Urothelium cell line (cell line): ENCODE results near the gene GALNT9.
"Not testable (repeated sequence)": the region's sequence is repeated elsewhere in the genome, so short reads cannot be mapped to it uniquely, and the experiment has no call there.

Experiments
- DNase-seq: peaks from one replicate; pipeline ENCODE4 v3.0.0; 2011; ENCODE audit warnings: low spot score, mixed read lengths
- FAIRE-seq: peaks from 2 replicates; lab custom pipeline; 2011; peaks lifted over from hg19 to GRCh38; lab: Jason Lieb, UNC

Gene GALNT9

DNA sequence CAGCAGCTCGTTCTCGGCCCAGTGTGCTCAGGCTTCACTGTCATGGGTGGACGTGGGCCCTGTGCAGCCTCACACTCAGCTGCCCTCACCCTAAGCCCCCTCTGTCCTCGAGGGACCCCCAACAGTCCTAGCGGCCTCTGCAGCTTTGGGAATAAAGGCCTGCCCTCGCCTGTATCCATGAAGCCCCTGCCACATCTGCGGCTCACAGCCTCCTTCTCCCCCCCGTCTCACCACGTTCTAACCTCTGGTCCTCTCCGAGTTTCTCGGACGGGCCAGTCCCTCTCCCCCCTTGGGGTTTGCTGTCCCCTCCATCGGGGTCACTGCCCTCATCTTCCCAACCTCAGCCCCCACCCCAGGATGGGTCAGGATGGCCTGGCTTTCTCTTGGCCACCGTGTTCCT is 30.2 kb upstream of the GALNT9 start:
- FAIRE-seq (no peak), DNase-seq (no peak)

DNA sequence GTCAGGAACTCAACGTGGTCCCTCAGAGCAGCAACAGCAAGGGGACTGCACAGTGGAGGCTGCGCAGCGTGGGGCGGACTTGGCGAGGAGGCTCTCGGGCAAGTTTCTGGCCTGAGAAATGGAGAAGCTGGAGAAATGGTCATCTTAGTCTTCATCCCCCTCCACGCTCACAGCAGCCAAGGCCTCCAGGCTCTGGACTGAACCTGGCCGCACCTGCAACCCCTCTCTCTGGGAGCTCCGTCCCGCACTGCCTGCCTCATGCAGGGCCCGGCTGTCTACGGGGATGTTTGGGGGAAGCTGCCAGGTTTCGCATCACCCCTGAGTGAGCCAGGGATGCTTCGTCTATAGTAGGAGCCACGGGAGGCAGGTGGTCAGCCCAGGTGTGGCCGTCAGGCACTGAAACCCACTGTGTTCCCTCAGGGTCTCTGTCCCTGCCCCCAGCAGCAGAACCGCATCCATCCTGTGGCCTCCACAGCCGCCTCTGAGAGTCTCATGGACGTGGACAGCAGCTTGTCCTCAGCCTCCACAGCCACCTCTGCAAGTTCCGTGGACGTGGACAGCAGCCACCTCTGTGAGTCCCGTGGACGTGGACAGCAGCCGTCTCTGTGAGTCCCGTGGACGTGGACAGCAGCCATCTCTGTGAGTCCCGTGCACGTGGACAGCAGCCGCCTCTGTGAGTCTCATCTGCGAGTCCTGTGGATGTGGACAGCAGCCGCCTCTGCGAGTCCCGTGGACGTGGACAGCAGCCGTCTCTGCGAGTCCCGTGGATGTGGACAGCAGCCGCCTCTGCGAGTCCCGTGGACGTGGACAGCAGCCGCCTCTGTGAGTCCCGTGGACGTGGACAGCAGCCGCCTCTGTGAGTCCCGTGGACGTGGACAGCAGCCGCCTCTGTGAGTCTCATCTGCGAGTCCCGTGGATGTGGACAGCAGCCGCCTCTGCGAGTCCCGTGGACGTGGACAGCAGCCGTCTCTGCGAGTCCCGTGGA is 29.1 kb upstream of the GALNT9 start:
- DNase-seq, FAIRE-seq: not testable (repeated sequence)

DNA sequence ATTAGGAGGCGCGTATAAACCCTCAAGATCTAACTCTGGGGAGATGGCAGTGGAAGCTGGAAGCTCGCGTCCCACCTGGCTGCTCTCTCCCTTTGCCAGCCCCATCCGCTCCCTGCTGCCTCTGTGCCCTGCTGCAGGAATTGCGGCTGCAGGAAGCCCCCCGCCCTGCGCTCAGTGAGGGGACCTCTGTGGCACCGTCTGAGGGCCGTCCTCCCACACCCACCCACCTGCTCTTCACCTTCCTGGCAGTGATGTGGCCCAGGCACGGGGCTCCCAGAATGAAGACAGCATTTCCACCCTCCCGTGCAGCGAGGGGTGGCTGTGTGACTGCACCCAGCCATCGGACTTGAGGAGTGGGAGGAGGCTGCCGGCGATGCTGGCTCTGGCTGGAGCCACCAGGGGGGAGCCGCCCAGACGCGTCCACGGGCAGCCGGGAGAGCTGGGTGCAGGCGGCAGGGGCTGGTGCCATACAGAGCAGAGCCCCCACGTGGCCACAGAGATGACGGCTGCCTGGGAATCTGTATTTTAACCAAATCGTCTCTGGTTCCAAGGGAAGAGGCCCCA is 28.3 kb upstream of the GALNT9 start:
- FAIRE-seq (no peak), DNase-seq (no peak)

DNA sequence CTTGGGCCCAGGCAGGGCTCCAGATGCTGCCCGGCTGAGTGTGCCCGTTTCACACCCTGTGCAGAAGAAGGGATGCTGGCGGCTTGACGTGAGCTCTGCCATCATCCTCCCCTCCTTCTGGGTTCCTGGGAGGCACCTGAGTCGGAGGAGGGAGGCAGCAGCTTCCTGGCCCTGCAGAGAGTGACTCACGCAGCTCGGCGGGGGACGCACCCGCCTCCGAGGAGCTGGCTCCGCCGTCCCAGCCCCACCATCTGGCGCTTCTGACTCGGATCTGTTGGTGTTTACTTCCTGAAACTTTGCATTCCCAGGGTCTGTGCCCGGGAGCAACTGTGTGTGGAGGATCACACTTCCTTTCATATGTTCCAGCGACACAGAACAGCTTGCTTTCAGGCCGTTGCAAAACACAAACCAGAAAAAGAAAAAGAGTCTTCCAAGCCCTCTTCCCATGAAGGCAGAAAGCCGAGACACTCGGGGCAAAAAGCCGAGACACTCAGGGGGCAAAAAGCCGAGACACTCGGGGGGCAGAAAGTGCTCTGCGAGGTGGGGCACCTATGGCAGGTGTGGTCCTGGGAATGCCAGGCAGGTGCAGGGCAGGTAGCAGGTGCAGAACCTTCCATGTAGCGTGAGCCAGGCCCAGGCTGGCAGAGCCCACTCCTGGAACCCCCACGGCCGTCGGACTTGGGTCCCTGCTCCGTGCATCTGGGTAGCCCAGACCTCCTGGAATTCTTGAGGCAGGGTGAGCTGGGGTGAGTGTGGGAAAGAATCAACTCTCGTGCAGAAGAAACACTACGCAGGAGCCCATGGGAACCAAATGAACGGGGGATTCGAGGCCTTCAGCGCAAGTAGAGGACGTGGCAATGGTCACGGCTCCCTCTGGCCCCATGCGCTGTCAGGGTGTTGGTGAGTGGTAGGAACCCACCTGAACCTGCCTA is 27.6 kb upstream of the GALNT9 start:
- peak; percentile 91 for DNase-seq
- FAIRE-seq, result peak; percentile 17

DNA sequence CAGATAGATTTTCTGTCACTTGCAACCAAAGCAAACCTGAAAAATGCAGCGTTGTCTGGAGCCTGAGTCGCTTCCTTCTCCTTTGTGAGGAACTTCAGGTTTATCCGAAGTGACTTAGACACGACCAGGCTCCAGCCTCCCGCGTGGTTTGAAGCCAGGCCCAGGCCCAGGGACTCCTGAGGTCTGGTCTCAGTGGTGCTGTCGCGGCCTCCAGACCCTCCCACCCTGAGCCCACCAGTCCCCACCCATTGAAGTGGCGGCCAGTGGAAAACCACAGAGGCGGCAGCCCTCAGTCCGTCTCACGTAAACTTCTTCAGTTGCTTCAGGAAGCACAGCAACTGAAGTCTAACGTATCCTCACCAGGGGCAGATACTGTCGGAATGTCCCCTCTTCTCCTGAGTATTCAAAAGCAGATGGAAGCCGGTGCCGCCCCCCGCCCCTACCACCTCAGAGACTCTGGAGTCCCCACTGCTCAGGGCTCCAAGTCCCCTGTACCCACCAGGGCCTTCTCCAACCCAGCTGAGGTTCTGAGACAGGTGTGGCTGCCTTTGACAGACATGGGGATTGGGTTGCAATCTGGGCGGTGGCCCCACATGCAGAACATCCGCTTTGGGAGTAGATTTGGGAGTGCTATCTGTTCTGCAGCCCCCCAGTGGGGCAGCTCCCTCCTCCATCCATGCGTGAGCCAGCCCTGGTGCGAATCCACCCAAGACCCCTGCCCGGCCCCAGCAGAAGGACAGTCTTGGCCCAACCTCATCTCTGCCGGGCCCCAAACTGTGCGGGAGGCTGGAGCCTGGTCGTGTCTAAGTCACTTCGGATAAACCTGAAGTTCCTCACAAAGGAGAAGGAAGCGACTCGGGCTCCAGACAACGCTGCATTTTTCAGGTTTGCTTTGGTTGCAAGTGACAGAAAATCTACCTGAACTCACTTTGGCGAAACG is 26.6 kb upstream of the GALNT9 start:
- DNase-seq, result no peak

DNA sequence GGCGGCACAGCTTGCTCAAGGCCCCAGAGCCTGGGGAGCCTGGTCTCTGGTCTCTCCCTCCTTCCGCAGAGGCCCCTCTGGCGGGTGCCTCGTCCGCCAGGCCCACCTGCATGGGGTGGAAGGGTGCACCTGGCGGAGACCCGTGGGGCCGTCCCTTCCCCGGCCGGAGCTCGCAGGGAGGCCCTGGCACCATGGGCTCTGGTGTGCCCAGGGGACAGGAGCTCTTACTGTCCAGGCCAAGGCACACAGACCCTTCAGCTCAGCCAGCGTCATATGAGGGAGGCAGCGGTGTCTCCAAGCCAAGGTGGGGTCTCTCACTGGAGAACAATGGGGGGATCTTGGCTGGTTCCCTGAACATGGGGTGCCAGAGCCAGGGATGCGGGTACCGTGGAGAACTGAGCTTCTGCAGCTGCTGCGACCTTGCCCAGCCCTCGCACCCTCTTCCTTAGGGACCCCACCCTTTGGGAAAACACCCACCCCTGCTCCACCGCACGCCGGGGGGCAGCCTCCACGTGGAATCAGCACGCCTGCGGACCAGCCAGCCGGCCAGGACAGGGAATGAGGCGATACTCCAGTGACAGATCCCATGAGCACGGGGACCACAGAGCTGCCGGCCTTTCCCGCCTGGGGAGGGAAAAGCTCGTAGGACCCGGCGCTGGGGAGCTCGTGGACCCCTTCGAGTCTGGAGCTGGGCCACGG is 25.7 kb upstream of the GALNT9 start:
- FAIRE-seq, result no peak
- no peak for DNase-seq

More for the DNA sequence above, 26.6 kb upstream of the GALNT9 start:
- no peak for FAIRE-seq

DNA sequence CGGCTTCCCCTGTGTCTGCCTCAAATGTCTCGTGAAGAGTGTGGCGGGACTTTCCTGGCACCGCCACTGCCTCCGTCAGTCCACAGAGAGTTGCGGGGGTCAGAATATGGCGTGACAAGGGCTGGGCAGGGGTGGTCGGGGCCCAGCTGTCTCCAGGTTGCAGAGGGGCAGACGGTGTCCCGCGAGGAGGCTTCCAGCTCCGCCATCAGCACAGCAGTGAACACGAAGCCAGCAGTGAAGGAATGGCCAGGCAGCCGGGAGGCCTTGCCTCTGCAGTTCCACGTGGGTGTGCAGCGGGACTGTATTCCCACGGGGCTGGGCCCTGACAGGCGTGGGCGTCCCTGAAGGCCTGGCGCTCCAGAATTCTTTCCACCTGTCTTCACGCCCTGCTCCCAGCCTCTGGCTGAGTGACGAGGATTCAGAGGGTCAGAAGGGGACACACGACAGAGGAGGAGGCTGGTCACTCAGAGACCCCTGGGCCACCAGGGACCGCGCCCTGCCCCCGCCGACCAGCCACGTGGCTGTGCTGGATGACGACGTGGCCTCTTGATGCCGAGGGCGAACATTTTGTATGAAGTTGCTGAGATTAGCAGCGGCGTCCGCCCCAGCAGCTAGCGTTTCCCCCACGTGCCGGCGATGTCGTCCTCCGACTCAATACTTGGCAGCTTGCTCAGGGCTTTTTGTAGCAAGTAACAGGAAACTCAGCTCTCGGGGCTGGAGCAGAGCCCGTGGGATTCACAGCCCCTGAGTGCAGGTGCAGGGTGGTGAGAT is 25.0 kb upstream of the GALNT9 start:
- FAIRE-seq (no peak), DNase-seq (no peak)

DNA sequence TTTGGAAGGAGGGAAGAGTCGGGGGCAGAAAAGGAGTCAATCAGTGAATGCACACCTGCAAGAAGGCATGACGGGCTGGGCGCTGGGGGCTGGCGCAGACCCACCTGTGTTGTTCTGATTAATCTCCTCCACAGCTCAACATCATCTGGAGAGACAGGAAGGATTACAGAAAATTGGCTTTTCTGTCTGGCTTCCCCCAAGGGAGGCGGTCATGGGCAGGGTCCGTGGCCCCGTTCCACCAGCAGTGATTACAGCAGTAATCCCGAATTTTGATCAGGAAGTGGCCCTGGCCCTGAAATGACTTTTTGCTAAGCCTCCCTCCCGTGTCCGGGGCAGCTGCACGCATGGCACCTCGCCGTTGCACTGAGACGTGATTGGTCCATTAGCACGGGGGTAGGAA is 24.4 kb upstream of the GALNT9 start:
- FAIRE-seq, result no peak

DNA sequence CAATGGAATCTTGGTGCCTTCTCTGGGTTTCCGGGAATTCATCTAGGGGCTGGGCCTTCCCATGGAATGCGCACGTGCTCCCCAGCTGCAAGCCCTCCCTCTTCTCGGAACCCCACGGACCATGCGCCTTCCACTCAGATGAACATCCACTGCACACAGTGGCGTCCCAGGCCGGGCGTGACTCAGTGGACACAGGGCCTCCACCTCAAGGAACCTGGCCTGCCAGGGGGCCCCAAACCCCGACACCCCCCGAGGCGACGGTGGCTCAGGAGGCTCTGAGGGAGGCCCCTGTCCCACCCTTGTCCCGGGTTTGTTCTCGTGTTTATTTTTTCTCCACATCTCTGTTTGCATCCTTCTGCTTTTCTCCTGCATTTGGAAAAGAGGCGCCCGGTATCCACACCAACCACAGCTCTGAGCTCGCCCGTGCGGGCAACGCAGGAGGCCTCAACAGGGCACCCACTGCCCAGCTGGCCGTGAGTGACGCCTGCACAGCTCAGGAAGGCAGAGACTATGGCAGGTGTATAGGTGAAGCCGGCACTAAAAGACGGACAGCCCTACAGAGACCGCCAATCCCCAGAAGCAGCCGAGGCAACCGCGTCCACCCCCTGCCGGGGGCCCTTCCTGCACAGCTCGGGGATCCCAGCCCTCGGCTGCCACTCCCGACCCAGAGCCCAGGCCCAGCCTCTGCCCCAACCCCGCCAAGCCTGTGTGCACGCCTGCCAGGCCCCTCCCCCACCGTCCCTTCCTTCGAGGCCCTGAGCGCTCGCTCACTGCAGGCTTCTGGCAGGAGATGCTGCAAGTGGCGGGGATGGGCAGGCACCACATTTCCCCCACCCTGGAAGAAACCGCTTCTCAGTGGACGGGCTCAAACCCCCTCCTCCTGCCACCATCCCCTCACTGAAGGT is 23.8 kb upstream of the GALNT9 start:
- DNase-seq, result no peak

More for the DNA sequence above, 24.4 kb upstream of the GALNT9 start:
- no peak for DNase-seq

DNA sequence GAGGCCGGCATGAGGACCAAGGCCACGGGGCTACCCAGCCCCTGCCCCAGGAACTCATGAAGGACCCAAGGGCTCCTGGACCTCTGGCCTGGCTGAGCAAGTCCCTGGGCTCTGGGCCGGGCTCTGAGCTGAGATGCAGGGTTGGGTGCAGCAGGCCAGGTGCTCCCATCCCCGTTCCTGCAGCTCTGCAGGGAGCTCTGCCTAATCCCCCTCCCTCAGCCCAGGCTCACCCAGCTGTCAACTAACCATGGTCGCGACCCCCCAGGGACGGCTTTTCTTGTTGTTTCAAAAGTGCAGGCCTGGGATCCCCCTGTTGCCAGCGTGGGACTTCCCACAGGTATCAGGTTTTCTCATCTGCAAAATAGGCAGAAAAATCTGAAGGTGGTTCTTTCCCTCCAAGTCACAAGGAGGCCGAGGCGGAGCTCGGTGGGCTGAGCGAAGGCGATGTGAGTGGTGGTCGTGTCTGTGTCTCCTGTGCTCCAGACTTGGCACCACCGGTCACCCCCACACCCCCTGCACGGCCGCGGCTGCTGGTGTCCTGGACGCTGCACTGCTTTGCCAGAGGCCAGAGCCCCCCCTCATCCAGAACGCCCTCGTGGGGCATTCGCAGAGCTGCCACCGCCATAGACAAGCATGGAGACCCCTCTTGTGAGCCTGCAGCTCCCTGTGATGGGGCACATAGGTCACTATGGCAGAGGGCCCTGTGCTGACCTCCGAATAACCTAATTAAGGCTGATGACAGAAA is 22.5 kb upstream of the GALNT9 start:
- FAIRE-seq (no peak), DNase-seq (no peak)

More for the DNA sequence above, 23.8 kb upstream of the GALNT9 start:
- no peak for FAIRE-seq

DNA sequence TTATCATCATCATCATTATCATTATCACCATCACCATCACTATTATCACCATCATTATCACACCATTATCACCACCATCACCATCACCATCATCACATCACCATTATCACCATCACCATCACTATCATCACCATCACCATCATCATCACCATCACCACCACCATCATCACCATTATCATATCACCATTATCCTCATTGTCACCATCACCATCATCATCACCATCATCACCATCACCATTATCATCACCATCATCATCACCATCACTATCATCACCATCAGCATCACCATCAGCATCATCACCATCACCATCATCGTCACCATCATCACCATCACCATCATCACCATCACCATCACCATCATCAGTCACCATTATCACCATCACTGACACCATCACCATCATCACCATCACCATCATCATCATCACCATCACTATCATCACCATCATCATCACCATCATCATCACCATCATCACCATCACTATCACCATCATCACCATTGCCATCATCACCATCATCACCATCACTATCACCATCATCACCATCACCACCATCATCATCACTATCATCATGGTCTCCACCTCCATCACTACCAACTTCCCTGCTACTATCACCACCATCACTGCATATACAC is 20.2 kb upstream of the GALNT9 start:
- peak; percentile 100 for FAIRE-seq
- no peak for DNase-seq

DNA sequence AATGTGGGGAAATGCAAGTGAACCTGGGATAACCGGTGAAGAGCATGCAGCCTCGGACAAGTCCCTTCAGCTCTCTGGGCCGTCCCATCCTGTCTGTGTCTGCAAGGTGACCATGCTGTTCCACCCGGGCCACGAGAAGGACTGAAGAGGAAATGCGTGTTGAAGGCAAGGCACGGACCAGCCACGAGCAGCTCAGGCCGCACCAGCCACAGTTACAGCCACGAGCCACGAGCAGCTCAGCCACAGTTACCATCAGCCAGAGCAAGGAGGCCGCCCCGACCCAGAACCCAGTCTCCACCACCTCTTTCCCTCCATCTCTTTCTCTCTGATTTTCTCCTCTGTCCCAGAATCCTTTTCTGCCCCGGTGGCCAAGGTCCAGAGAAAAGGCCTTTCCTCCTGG is 18.8 kb upstream of the GALNT9 start:
- no peak for FAIRE-seq

DNA sequence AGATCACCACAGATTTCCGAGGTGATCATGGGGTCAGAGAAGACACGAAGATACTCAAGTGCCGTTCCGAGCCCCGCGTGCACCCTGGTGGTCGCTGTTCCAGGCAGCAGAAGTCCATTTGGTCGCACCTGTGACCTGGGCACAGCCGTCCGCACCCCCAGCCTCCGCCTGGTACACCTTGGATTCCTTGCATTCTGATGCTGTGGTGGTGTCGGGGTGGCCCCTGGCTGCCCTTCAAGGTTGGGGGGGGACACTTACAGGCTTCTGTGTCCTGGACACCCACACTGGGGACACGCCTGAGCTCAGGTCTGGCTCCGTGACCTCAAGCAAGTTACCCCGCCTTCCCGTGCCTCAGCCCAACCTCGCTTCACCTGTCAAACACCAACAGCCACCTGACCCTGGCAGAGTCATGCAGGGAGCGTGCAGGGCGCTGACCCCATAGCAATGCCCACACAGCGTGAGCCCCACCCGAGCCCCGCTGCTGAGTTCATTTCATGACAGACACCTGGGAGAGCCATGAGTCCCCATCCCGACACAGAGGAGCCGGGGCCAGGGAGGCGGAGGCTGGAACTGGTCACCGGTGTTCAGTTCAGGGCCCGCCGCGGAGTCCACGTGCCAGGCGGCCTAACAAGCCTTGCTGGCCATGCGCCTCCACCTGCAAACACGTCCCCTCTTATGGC is 17.9 kb upstream of the GALNT9 start:
- no peak for FAIRE-seq
- no peak for DNase-seq

More for the DNA sequence above, 18.8 kb upstream of the GALNT9 start:
- no peak for DNase-seq

DNA sequence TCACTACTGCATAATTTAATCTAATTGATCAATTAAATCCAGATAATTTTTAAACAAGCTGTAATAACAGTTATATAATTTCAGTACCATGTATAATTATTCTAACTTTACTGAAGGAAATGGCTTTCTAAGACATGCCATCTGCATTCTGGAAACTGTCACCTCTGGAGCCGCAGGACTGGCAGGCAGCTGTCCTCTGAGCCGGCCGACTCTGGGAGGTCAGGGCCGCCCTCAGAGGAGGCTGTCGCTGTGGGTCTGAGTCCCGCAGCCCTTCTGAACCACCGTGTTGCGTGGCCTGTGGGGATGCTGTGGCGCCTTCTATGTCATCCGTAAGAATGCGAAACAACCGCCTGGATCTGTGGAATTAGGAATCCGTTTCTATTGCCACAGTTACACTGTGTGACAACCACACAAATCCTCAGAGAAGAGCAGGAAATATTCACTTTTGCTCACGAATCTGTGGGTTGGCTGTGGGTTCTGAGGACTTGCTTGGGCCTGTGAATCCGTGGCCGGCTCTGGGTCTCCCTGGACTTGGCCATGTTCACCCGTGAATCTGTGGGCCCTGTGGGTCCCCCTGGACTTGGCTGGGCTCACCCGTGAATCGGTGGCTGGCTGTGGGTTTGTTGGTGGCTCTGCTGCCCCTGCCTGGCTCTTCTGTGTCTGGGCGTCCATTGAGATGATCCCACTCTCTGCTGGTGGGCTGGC is 17.2 kb upstream of the GALNT9 start:
- no peak for DNase-seq
- no peak for FAIRE-seq

DNA sequence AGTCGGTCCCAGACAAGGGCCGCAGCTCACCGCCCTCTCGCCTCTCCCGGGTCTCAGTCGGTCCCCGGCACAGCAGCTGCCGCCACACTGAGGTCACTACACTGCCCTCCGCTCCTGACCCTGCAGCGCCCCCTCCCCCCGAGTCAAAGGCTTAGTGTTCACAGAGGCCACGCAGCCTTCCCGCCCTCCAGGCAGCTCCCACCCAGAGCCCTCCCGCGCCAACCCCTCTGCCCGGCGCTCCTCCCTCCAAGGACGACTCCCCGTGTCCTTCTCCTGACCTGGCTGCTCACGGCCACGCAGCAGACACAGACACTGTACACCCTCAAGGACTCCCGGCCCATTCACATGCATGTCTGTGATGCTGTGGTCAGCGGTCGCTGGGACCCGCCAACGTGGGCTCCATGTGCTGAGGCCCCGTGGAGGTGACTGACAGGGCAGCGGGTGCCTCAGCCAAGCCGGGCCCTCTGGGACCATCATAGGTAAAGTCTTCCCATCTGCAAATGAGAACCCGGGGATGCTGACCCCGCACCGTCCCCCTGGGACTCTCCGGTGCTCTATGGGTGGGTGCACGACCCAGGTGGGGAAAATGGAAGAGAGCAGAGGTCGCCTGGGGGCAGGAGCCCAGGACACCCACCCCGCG is 16.3 kb upstream of the GALNT9 start:
- DNase-seq (no peak), FAIRE-seq (no peak)
